Gastrocnemius medialis (tissue), 4 donors: ENCODE data around the gene KLF3. TPM values are rescaled to one million over a fixed set of nuclear protein-coding genes. Genes with fewer than 3 reads are reported as not detected.

Experiments used
- ATAC-seq, 2 donors: fragments of 150-250 bp; one replicate each; pipeline ENCODE4 v1.9.1; 2016
- DNase-seq, 2 donors: peaks; one replicate each; pipeline ENCODE4 v3.0.0-alpha.2; 2019
- H3K27ac ChIP-seq, 4 donors: fragments of 200-600 bp; sonication (generic); 1 replicate in 1 of 4; 2 replicates in 3 of 4; pipeline ENCODE4 v1.5.1; 2016 to 2018; ENCODE audit warnings: mild to moderate bottlenecking in 2 of 4, moderate library complexity in 1 of 4
- H3K27me3 ChIP-seq, 3 donors: fragments of 200-600 bp; sonication (generic) in 2 of 3; 1 replicate in 1 of 3; 2 replicates in 2 of 3; pipeline versions ENCODE4 v1.5.1 to v1.6.0; 2016 to 2019; ENCODE audit warnings: mild to moderate bottlenecking in 1 of 3, moderate library complexity in 1 of 3
- H3K36me3 ChIP-seq, 2 donors: fragments of 200-600 bp; sonication (generic) in 1 of 2; one replicate each; pipeline ENCODE4 v1.5.1; 2017 to 2018
- H3K4me1 ChIP-seq, 2 donors: fragments of 200-600 bp; sonication (generic) in 1 of 2; one replicate each; pipeline ENCODE4 v1.5.1; 2016 to 2017; ENCODE audit warnings: mild to moderate bottlenecking in 2 of 2
- H3K4me3 ChIP-seq, 4 donors: fragments of 200-600 bp; sonication (generic) in 3 of 4; 1 replicate in 1 of 4; 2 replicates in 3 of 4; pipeline ENCODE4 v1.5.1; 2016 to 2019; ENCODE audit warnings: mild to moderate bottlenecking in 2 of 4
- H3K9me3 ChIP-seq, 3 donors: fragments of 200-600 bp; sonication (generic) in 2 of 3; 1 replicate in 1 of 3; 2 replicates in 2 of 3; pipeline ENCODE4 v1.5.1; 2016 to 2019
- CTCF ChIP-seq, 5 experiments: fragments of 450-650 bp in 3 of 5; fragments of 200-600 bp in 2 of 5; sonication (generic) in 2 of 5; IDR thresholded peaks in 4 of 5; conservative IDR thresholded peaks in 1 of 5; 1 replicate in 4 of 5; 2 replicates in 1 of 5; pipeline ENCODE4 v1.5.1; 2016 to 2019; ENCODE audit warnings: antibody characterized with exemption in 5 of 5, mild to moderate bottlenecking in 3 of 5, moderate library complexity in 3 of 5
- POLR2A ChIP-seq, 2 donors: fragments of 450-650 bp; IDR thresholded peaks; one replicate each; pipeline ENCODE4 v1.6.1; 2017; ENCODE audit warnings: antibody characterized with exemption in 2 of 2, mild to moderate bottlenecking in 2 of 2, moderate library complexity in 2 of 2
- in situ Hi-C, 4 donors: fragments of 200-750 bp; cut with MboI; loops; one replicate each; pipeline versions ENCODE4 v1.15.0 to v1.8.0; 2017; ENCODE audit warnings: low sequenced_read_pairs in 4 of 4
- intact Hi-C: fragments of 100-400 bp; cut with DNase I; formaldehyde crosslinking; loops from one replicate; pipeline ENCODE4 v1.15.1; 2023; ENCODE audit warnings: low total_unique reads
- total RNA-seq, 4 donors: library from RNA; depleted of rRNA; stranded (reverse); fragments of >200 nt; gene quantifications; one replicate each; pipeline versions ENCODE4 v1.1.0 to v1.2.3, GENCODE V29; 2016

KLF3 gene
- total RNA-seq, 4 donors from 2014 or later = 12.7 to 26.5 (median 19.4) TPM

- Histone ChIP-seq H3K9me3 (no peaks in the 10 kb centered on the region), H3K4me1 (peaks cover 46 to 69% of the 10 kb centered on the region in 2 donors), H3K36me3 (peaks cover 0 to 22% of the 10 kb centered on the region in 2 donors), H3K27ac (no peak overlapping the region), H3K27me3 (no peaks in the 10 kb centered on the region), H3K4me3 (no peak overlapping the region)
- in situ Hi-C loops (no loop called here), intact Hi-C loops (no loop called here)
- ATAC-seq (no peak), DNase-seq (no peak)
- TF ChIP-seq POLR2A (IDR thresholded peaks at IDR 0.05) (no peak), CTCF (IDR thresholded peaks at IDR 0.05 in 4 of 5, conservative IDR thresholded peaks at IDR 0.05 in 1 of 5) (no peak)
Measured at GRCh38 chr4:38682336-38682735, 18.3 kb downstream of the KLF3 start.

- intact Hi-C loops = no loop called here
- no peak for ATAC-seq
- TF ChIP-seq CTCF (IDR thresholded peaks at IDR 0.05 in 4 of 5, conservative IDR thresholded peaks at IDR 0.05 in 1 of 5) (no peak), POLR2A (IDR thresholded peaks at IDR 0.05) (no peak)
- no peaks in the 10 kb centered on the region for H3K27me3 ChIP-seq
- no peak overlapping the region for H3K27ac ChIP-seq
- H3K4me3 ChIP-seq = no peak overlapping the region
- no peak for DNase-seq
- peaks cover 0 to 27% of the 10 kb centered on the region in 2 donors for H3K36me3 ChIP-seq
- in situ Hi-C loops = no loop called here
- H3K4me1 ChIP-seq = peaks cover 40 to 60% of the 10 kb centered on the region in 2 donors
- no peaks in the 10 kb centered on the region for H3K9me3 ChIP-seq
Measured at GRCh38 chr4:38683276-38683675, 19.3 kb downstream of the KLF3 start.

- H3K27ac ChIP-seq = no peak overlapping the region
Measured at GRCh38 chr4:38684271-38684670, 20.3 kb downstream of the KLF3 start.

GRCh38 chr4:38684951-38685844, 21.2 kb downstream of the KLF3 start:
- H3K4me3 ChIP-seq = no peak overlapping the region
- intact Hi-C loops = no loop called here
- H3K4me1 ChIP-seq = peaks cover 33 to 52% of the 10 kb centered on the region in 2 donors
- no peaks in the 10 kb centered on the region for H3K9me3 ChIP-seq
- TF ChIP-seq POLR2A (IDR thresholded peaks at IDR 0.05) = no peak
- no peak for TF ChIP-seq CTCF (IDR thresholded peaks at IDR 0.05 in 4 of 5, conservative IDR thresholded peaks at IDR 0.05 in 1 of 5)
- in situ Hi-C loops = no loop called here
- DNase-seq (no peak), ATAC-seq (no peak)
- no peak overlapping the region for H3K27ac ChIP-seq
- peaks cover 4 to 47% of the 10 kb centered on the region in 2 donors for H3K36me3 ChIP-seq
- no peaks in the 10 kb centered on the region for H3K27me3 ChIP-seq

More at GRCh38 chr4:38684271-38684670, 20.3 kb downstream of the KLF3 start:
- ATAC-seq = no peak
- Histone ChIP-seq H3K4me3 (no peak overlapping the region), H3K36me3 (peaks cover 0 to 37% of the 10 kb centered on the region in 2 donors), H3K4me1 (peaks cover 40 to 61% of the 10 kb centered on the region in 2 donors), H3K9me3 (no peaks in the 10 kb centered on the region), H3K27me3 (no peaks in the 10 kb centered on the region)
- no peak for DNase-seq
- in situ Hi-C loops = no loop called here
- intact Hi-C loops = no loop called here
- TF ChIP-seq CTCF (IDR thresholded peaks at IDR 0.05 in 4 of 5, conservative IDR thresholded peaks at IDR 0.05 in 1 of 5) = no peak
- TF ChIP-seq POLR2A (IDR thresholded peaks at IDR 0.05) = no peak
